SK-N-MC (cell line): Measurements from ENCODE around the gene NELFB.
A peak's percentile ranks its signal among the peaks of the same experiment; 100 is the strongest.

ENCODE experiments used
- EZH2 ChIP-seq: fragments of 200-600 bp; sonication (generic); IDR thresholded peaks from one replicate; pipeline ENCODE4 v1.6.1; 2017; ENCODE audit warnings: antibody characterized with exemption
- POLR2AphosphoS5 ChIP-seq: IDR thresholded peaks from 2 replicates; pipeline ENCODE4 v1.6.1; 2012; ENCODE audit warnings: mild to moderate bottlenecking, low read depth, low read length, borderline replicate concordance

DNA sequence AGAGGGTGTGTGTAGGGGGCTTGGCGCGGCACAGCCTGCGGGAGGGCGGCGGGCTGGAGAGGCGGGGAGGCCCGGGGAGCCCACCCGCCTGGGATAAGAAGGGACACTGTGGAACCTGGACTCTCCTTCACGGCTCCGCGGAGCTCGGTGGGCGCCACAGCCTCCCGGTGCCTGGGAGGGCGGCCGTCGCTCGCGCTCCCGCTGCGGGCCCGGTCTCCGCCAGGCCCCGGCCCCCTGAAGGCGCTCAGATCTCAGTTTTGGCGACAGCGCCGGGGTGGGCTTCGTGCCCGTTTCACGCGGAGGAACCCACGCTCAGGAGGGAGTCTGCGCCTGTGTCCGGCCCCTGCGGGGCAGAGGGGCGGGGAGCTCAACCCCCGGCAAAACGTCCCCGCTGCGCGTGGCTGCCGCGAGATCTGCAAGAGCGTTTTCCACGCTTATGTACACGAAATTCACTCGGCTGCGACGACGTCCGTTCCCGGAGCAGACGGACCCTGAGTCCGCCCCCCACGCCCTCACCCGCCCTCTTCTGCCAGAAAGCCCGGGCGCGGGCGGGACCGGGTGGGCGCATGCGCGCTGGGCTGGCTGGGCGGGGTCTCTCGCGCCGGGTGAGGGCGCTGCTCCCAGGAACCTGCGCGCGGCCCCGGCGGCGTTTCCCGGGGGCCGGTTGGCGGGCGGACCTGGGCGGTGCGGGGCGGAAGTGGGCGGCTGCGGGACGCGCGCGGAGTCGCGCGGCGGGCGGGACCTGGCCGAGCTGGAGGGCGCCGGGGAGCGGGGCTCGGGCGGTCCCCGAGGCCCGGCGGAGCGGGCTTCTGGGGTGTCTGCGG is at the start of gene NELFB:
- TF ChIP-seq POLR2AphosphoS5 (peak; percentile 94), EZH2 (no peak)
